ENCODE data around the gene ARHGEF11.

GRCh38 chr1:156935505-156936128, 109.9 kb downstream of the ARHGEF11 start:
- no peak for TF ChIP-seq CTCF (IDR thresholded peaks at IDR 0.05)
- TF ChIP-seq POLR2AphosphoS5 (IDR thresholded peaks at IDR 0.05): no peak
- TF ChIP-seq POLR2A (IDR thresholded peaks at IDR 0.05): no peak
